Measurements from ENCODE around the gene HINFP. TPM values are rescaled to one million over a fixed set of nuclear protein-coding genes. Genes with fewer than 3 reads are reported as not detected.

HINFP gene
- total RNA-seq, 4 donors from 2014 or later = 13.4 to 21.3 (median 17.9) TPM

- TF ChIP-seq, protein P1, sequence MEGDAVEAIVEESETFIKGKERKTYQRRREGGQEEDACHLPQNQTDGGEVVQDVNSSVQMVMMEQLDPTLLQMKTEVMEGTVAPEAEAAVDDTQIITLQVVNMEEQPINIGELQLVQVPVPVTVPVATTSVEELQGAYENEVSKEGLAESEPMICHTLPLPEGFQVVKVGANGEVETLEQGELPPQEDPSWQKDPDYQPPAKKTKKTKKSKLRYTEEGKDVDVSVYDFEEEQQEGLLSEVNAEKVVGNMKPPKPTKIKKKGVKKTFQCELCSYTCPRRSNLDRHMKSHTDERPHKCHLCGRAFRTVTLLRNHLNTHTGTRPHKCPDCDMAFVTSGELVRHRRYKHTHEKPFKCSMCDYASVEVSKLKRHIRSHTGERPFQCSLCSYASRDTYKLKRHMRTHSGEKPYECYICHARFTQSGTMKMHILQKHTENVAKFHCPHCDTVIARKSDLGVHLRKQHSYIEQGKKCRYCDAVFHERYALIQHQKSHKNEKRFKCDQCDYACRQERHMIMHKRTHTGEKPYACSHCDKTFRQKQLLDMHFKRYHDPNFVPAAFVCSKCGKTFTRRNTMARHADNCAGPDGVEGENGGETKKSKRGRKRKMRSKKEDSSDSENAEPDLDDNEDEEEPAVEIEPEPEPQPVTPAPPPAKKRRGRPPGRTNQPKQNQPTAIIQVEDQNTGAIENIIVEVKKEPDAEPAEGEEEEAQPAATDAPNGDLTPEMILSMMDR (IDR thresholded peaks at IDR 0.05; ENCODE audit: low read depth) = no peak
Observed at GRCh38 chr11:119087123-119087522, 34.3 kb upstream of the HINFP start.

DNA sequence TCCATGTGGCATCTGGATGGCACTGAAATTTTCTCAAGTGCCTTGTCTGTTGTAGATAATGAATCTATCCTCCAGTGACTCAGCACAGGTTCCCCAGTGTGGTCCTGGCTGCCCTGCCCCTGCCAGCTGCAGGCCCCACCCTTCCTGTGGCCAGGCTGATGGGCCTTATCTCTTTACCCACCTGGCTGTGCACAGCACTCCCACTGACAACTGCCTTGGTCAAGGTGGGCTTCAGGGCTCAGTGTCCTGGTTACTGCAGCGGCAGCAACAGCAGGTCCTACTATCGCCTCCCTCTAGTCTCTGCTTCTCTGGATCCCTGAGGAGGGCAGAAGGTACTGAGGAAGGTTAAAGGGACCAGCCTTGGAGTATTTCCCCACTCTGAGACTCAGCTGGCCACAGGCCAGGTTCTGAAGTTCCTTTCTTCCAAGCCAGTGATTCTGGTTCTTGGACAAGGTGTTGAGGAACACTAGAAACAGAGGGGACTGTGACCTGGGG, 33.6 kb upstream of the HINFP start:
- TF ChIP-seq, protein P1 (IDR thresholded peaks at IDR 0.05; ENCODE audit: low read depth) = no peak

GRCh38 chr11:119088406-119088805, 33.0 kb upstream of the HINFP start:
- TF ChIP-seq, protein P1 (IDR thresholded peaks at IDR 0.05; ENCODE audit: low read depth) = no peak

GRCh38 chr11:119089319-119089718, 32.1 kb upstream of the HINFP start:
- TF ChIP-seq, protein P1 (IDR thresholded peaks at IDR 0.05; ENCODE audit: low read depth) = no peak

DNA sequence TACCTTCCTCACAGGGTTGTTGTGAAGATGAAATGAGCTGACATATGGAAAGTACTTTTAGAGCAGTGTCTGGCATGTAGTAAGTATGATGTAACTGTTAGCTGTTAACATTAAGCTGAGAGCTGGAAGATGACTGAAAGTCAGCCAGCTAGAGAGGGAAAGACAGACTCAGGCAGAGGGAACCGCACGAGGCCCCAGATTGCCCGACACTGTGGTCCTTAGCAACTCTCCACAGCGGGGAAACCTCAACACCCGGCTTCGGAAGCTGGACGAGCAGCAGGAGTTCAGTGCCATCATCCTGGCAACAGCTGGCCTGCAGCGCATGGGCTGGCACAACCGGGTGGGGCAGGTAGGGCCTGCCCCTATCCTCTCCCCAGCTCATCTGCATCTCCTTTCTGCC, 30.2 kb upstream of the HINFP start:
- TF ChIP-seq, protein P1 (IDR thresholded peaks at IDR 0.05; ENCODE audit: low read depth) = no peak

- TF ChIP-seq, protein P1 (IDR thresholded peaks at IDR 0.05; ENCODE audit: low read depth) = no peak
Observed at GRCh38 chr11:119091966-119092879, 29.2 kb upstream of the HINFP start.
